Stimulated activated CD4-positive, alpha-beta T cell treated with anti-CD3 and anti-CD28 coated beads, Interleukin-2, amount 100 ng/mL, for 4 hours (primary cell): ENCODE measurements around the gene PLEKHG5.

ENCODE experiments used
- DNase-seq: peaks from one replicate; pipeline ENCODE4 v3.0.0-alpha.2; 2020; ENCODE audit warnings: low read depth

The PLEKHG5 gene

DNA sequence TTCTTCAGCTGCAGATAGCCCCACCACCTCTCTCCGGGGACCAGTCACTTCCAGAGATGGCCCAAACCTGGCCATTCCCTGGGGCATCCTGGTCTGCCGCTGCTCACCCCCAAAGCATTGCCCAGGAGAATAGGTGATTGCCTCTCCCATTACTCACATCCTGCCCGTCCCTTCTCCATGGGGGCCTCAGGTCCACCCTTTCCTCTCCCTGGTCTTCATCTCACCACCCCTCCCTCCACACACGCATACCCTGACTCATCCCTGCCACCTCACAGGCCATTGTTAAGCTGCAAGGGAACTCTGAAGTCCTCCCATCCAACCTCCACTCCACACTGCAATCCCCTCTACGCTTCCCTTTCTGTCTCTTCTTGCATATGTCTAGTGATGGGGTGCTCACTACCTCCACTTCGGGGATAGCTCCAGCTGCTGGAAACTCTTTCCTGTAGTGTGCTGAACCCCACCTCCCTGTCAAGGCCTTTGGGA is at the start of gene PLEKHG5:
TSS of gene PLEKHG5 (minus strand) at position 188 of the 483 bp plus-strand sequence. CDS start 14,096 bp downstream, outside the sequence.
- no peak for DNase-seq

GRCh38 chr1:6538956-6539355 is 47.5 kb upstream of the PLEKHG5 start:
- DNase-seq, result no peak

DNA sequence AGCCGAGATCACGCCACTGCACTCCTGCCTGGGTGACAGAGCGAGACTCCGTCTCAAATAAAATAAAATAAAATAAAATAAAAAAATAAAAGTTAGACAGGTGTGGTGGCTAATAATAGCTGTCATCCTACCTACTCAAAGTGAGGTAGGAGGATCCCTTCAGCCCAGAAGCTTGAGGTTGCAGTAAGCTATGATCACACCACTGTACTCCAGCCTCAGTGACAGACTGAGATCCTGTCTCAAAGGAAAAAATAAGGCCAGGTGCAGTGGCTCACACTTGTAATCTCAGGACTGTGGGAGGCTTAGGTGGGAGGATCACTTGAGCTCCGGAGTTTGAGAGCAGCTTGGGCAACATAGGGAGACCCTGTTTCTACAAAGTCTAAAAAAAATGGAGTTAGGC is 44.8 kb upstream of the PLEKHG5 start:
- DNase-seq, result no peak

DNA sequence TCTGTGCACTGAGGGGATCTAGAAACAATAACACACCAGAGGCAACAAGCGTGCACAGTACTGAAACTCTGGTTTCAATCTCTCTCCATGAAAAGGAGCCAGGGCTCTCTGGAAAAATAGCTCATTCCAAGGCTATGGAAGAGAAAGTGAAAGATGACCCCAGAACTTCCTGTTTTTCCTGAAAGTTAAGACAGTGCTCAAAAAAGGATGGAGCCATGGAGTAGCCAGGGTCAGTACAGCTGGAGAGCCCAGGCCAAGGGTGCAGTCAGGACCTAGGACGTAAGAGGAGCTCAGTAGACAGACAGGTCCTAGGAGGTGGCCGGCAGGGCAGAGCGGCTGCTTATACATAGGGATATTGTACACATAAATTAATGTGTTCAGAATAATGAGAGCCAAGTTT is 43.7 kb upstream of the PLEKHG5 start:
- no peak for DNase-seq

DNA sequence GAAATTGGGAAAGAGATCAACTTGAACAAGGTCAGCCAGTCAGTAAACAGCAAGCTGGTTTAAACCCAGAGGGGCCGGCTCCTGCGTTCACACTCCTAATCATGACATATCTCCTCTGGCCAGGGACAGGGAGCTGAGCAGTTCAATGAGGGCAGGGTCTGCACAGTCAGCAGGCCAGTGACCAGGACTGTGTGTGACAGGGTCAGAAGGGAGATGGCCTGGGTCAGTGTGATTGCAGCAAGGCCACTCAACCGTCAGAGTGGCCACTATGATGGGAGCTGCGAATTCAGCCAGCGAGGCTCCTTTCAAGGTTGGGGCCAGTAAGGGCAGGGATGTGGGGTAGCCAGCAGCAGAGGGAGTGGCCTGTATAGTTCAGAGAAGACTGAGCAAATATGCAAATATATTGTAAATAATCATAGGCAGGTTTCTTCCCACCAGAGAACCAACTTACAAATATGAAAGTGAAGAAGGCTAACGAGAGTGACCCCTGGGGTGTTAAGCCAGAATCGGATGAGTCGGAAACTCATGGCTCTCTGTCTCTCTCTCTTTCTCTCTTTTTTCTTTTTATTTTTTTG is 42.9 kb upstream of the PLEKHG5 start:
- no peak for DNase-seq

- no peak for DNase-seq
Observed at GRCh38 chr1:6531996-6532395, 40.5 kb upstream of the PLEKHG5 start.

- DNase-seq, result no peak
Observed at GRCh38 chr1:6530504-6531160, 39.2 kb upstream of the PLEKHG5 start.

- DNase-seq, result no peak
Observed at GRCh38 chr1:6528492-6528891, 37.0 kb upstream of the PLEKHG5 start.

DNA sequence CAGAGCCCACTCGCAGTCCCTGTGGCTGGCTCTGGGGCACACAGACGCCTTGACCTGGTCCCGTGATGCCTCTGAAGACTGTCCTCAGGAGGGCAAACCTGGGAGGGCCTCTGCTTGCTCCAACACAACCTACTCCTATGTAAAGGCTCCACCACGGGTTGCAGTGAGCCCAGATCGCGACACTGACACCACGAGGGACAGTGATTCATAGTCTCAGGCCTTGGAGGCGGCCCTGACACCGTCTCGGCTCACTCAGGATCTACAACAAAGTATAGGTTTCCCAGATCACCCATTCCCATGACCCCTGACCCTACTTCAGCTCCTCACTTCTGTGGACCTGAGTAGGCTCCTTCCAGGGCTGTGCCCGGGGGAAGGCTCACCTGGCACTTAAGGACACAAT is 34.8 kb upstream of the PLEKHG5 start:
- no peak for DNase-seq

GRCh38 chr1:6523566-6523965 is 32.1 kb upstream of the PLEKHG5 start:
- DNase-seq, result no peak

DNA sequence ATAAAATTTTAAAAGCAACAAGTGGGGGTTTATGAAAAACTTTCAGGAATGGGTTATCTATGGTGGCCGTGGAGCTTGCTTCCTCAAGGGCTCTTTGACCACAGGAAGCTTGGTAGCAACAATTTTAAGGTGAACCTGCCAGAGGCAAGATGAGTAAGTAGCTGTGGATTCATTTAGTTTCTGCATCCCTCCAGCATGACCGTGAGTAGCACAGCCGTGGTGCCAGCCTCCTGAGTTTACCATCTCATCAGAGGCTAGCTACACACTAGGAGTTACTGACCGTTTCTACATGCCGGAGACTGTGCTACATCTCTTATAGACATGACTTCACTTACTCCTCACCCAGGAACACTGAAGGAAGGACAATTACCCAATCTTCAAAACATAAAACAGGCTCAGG is 30.1 kb upstream of the PLEKHG5 start:
- no peak for DNase-seq

DNA sequence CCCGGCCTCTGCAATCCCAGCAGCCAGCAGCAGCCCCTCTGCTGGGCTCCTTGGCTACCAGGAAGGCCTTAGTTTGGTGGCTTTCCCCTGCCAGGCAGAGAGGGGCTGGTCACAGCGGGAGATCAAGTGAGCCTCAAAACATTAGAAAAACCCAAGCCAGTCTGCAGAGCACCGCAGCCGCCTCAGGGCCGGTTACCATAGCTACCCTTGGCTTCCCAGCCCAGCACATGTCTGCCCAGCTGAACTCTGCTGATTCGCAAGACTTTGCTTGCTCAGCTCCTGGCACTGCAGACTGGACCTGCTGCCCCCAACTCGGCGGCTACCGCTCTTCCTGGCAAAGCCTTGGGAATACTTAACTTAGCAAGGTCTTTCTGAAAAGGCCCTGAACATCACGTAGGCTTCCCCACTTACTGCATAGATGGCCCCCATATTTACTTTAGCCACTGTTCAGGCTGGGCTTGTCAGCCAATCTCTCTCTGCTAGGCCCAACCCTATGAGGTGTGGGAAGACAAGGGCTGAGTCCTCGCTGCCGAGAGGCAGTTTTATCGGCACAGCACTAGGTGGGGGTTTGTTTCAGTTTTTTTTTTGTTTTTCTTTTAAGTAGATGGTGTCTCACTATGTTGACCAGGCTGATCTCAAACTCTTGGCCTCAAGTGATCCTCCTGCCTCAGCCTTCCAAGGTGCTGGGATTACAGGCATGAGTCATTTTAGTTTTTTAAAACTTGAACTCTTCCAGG is 28.6 kb upstream of the PLEKHG5 start:
- no peak for DNase-seq

- DNase-seq, result no peak
Observed at GRCh38 chr1:6519491-6519934, 28.0 kb upstream of the PLEKHG5 start.

DNA sequence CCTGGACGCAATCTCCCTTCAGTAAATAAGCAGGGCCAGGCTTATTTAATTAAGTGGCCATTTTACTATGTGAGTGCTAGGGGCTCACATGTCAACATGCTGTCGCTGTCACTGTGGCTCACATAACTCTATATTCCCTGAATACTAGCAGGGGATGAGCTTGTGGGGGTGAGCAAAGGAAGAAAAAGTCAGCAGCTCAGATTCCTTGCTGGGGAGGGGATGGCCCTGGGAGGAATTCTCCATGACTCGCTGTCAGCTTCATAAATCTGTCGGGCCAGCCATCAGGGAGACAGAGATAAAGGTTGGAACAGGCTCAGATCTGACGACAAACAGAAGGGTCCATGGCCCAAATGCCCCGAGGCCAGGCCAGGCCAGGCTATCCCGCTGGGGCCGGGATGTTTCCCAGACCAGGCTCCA is 26.0 kb upstream of the PLEKHG5 start:
- no peak for DNase-seq

DNA sequence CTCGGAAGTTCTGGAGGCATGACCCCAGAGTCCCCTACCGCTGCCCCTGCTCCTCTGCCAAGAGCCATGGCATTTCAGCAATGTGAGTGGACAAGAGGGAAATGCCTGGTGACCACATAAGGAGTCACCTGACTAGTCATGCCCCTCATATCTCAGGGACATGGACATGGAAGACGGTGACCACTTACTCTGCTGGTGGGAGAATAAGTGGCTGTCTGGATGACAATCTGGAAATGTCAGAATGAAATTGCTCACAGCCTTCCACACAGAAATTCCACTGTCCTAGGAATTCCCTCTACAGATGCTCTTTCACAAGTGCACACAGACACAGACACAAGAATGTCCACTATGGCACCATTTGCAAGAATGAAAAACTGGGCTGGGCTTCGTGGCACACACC is 24.3 kb upstream of the PLEKHG5 start:
- DNase-seq, result no peak

DNA sequence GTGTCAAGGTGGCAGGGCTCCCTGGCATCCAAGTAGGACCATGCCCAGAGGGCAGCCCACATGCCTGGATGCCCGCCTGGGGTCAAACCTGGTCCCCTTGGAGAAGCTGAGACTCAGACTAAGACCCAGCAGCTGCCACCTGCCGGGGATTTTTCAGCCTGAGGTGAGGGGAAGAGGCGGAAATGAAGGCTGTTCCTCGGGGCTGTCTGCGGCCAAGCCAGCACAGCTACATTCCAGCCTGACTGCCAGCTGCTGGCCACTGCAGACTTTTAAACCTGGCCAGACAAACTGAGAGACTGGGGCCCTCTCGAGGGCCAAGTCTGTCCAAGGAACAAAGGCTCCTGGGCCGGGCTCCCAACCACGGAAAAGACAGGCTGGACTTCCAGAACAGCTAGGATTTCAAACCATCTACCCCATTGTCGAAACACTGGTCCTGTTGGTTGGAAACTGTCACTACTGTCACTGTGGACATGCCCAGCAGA is 21.9 kb upstream of the PLEKHG5 start:
- DNase-seq, result no peak

GRCh38 chr1:6512908-6513280 is 21.4 kb upstream of the PLEKHG5 start:
- DNase-seq, result no peak

GRCh38 chr1:6512245-6512907 is 20.9 kb upstream of the PLEKHG5 start:
- no peak for DNase-seq

DNA sequence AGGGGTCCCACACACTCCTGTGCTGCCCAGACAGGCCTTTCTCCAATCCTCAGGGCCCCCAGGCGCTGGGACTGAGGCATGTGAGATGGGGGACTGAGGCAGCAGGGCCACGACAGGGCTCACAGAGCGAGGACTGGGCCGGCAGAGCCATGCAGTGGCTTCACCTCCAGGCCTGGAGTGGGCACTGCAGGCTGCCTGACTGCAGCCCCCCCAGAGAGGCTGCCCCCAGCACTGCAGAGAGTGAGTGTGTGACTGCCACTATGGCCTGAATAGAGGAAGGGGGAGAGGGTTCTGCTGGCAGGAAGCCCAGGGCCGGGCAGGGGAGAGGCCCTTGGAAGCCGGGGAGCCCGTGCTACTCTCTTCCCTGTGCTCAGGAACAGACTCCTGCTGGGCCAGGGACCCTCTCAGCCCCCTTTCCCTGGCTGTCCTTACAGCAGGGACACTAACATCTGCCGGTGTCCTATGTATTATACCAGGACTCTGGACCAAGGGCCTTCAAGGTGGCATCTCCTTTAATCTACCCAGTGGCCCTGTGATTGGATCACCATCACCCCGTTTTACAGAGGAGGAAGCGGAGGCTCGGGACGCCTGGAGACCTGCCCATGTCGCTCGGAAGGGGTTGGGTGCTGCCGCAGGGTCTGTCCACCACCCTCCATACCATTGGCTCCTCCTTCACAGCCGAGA is 20.2 kb upstream of the PLEKHG5 start:
- no peak for DNase-seq

DNA sequence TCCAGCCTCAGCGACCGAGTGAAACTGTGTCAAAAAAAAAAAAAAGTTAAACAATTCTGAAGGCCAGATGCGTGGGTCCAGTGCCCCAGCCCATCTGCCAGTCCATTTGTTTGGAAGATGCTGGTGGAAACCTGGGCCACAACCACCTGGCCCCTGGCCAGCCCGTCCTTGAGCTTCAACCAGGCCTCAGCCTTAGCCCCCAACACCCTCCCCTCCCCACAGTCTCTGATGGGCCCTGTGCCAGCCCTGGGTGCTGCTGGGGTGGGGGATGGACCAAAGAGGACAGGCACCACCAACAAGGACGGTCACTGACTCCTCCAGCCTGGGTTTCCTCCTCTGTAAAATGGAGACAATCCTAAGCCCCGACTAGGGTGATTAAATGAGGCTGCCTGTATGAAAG is 19.6 kb upstream of the PLEKHG5 start:
- no peak for DNase-seq

DNA sequence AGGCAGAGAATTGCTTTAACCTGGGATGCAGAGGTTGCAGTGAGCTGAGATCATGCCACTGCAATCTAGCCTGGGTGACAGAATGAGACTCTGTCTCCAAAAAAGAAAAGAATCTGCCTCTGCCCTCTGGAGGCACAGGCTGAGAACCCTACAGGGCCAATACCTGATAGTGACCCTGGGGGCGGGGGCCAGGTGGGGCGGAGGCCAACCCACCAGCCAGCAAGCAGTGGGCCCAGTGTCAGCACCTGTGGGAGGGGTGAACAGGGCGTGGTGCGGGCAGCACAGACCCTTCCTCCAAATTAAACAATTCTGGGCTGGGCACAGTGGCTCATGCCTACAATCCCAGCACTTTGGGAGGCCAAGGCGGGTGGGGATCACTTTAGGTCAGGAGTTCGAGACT is 19.0 kb upstream of the PLEKHG5 start:
- no peak for DNase-seq

GRCh38 chr1:6509919-6510291 is 18.4 kb upstream of the PLEKHG5 start:
- DNase-seq, result no peak
